Uterus (tissue), 4 donors: ENCODE results near the gene MYO1F. TPM values are rescaled to one million over a fixed set of nuclear protein-coding genes. Genes with fewer than 3 reads are reported as not detected.

Experiments used
- DNase-seq, 2 donors: peaks; one replicate each; pipeline ENCODE4 v3.0.0-alpha.2; 2019 to 2020
- H3K27ac ChIP-seq, 2 donors: fragments of 200-600 bp; sonication (generic); 1 replicate in 1 of 2; 2 replicates in 1 of 2; pipeline ENCODE4 v1.5.1; 2016 to 2018
- H3K27me3 ChIP-seq, 2 donors: fragments of 200-600 bp; sonication (generic); one replicate each; pipeline ENCODE4 v1.5.1; 2018 to 2019; ENCODE audit warnings: control low read depth in 1 of 2
- H3K36me3 ChIP-seq, 2 donors: fragments of 200-600 bp; sonication (generic); one replicate each; pipeline ENCODE4 v1.5.1; 2019; ENCODE audit warnings: control low read depth in 1 of 2
- H3K4me1 ChIP-seq, 2 donors: fragments of 200-600 bp; sonication (generic); one replicate each; pipeline ENCODE4 v1.5.1; 2018 to 2019; ENCODE audit warnings: control low read depth in 1 of 2
- H3K4me3 ChIP-seq, 2 donors: fragments of 200-600 bp; sonication (generic); 1 replicate in 1 of 2; 2 replicates in 1 of 2; pipeline ENCODE4 v1.5.1; 2018 to 2019; ENCODE audit warnings: mild to moderate bottlenecking in 1 of 2
- H3K9me3 ChIP-seq, 2 donors: fragments of 200-600 bp; sonication (generic); one replicate each; pipeline ENCODE4 v1.5.1; 2019; ENCODE audit warnings: control low read depth in 1 of 2
- POLR2A ChIP-seq, 2 donors: fragments of 450-650 bp; IDR thresholded peaks; one replicate each; pipeline ENCODE4 v1.6.1; 2016; ENCODE audit warnings: antibody characterized with exemption in 2 of 2, mild to moderate bottlenecking in 1 of 2, moderate library complexity in 1 of 2
- intact Hi-C: fragments of 100-400 bp; cut with DNase I; formaldehyde crosslinking; loops from one replicate; pipeline ENCODE4 v1.15.1; 2023; ENCODE audit warnings: low total_unique reads
- total RNA-seq, 4 donors: library from RNA; depleted of rRNA in 3 of 4; stranded (reverse); fragments of >200 nt in 3 of 4; gene quantifications; one replicate each; pipeline versions ENCODE4 v1.1.0 to v1.2.4, GENCODE V29; 2014 to 2023
- TF ChIP-seq, protein P1 (sequence below), 4 experiments: fragments of 200-600 bp in 2 of 4; fragments of 450-650 bp in 2 of 4; sonication (generic) in 2 of 4; IDR thresholded peaks; one replicate each; pipeline ENCODE4 v1.5.1; 2016 to 2019; ENCODE audit warnings: antibody characterized with exemption in 4 of 4, mild to moderate bottlenecking in 2 of 4, moderate library complexity in 1 of 4
- donor health status: DM: yes; HTN: yes; CAD: no.

The MYO1F gene
- total RNA-seq, 4 donors from 2014 or later = 4.1 to 45.9 (median 7.5) TPM

DNA sequence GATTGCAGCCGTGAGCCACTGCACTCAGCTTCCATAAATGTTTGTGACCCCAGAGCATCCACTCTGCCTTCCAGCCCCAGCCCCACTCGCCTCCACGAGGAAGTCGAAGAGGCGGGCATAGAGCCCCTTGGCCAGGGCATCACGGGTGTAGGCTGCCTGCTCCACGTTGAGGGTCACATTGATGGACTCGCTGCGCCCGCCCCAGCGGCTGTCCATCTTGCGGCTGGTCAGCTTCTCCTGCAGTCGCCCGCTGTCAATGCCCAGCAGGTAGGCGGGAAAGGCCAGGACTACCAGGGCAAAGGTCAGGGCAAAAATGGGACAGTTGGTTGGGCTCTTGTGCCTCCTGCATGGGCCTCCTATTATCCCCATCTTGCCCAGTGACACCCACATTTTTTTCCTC lies 27.2 kb downstream of the MYO1F start:
- no peaks in the 10 kb centered on the region for H3K4me1 ChIP-seq
- H3K9me3 ChIP-seq = no peaks in the 10 kb centered on the region
- no peak overlapping the region for H3K4me3 ChIP-seq
- intact Hi-C loops = no loop called here
- H3K27ac ChIP-seq = no peak overlapping the region
- no peak for TF ChIP-seq POLR2A (IDR thresholded peaks at IDR 0.05)
- TF ChIP-seq, protein P1, sequence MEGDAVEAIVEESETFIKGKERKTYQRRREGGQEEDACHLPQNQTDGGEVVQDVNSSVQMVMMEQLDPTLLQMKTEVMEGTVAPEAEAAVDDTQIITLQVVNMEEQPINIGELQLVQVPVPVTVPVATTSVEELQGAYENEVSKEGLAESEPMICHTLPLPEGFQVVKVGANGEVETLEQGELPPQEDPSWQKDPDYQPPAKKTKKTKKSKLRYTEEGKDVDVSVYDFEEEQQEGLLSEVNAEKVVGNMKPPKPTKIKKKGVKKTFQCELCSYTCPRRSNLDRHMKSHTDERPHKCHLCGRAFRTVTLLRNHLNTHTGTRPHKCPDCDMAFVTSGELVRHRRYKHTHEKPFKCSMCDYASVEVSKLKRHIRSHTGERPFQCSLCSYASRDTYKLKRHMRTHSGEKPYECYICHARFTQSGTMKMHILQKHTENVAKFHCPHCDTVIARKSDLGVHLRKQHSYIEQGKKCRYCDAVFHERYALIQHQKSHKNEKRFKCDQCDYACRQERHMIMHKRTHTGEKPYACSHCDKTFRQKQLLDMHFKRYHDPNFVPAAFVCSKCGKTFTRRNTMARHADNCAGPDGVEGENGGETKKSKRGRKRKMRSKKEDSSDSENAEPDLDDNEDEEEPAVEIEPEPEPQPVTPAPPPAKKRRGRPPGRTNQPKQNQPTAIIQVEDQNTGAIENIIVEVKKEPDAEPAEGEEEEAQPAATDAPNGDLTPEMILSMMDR (IDR thresholded peaks at IDR 0.05) = no peak
- no peak for DNase-seq
- H3K27me3 ChIP-seq = no peaks in the 10 kb centered on the region
- H3K36me3 ChIP-seq = no peaks in the 10 kb centered on the region

DNA sequence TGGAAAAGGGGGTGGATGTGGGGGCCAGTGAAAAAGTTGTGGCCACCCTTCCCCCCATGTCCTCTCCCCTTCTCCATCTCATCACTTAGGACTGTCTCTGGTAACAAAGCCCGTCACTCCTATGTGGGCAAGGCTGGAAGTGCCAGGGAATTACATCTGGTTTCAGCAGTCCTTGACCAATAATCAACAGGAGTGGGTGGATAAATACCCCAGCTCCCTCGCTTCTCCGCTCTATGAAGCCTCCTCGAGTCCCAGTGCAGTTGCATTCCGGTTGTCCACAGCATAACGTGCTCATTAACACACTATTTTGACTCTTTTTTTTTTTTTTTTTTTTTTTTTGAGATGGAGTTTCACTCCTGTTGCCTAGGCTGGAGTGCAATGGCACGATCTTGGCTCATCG lies 31.5 kb downstream of the MYO1F start:
- no peak overlapping the region for H3K27ac ChIP-seq
- H3K4me1 ChIP-seq = no peaks in the 10 kb centered on the region
- intact Hi-C loops = no loop called here
- TF ChIP-seq POLR2A (IDR thresholded peaks at IDR 0.05) = no peak
- TF ChIP-seq, protein P1 (IDR thresholded peaks at IDR 0.05) = no peak
- H3K27me3 ChIP-seq = no peaks in the 10 kb centered on the region
- H3K36me3 ChIP-seq = no peaks in the 10 kb centered on the region
- no peak overlapping the region for H3K4me3 ChIP-seq
- no peak for DNase-seq
- H3K9me3 ChIP-seq = no peaks in the 10 kb centered on the region

DNA sequence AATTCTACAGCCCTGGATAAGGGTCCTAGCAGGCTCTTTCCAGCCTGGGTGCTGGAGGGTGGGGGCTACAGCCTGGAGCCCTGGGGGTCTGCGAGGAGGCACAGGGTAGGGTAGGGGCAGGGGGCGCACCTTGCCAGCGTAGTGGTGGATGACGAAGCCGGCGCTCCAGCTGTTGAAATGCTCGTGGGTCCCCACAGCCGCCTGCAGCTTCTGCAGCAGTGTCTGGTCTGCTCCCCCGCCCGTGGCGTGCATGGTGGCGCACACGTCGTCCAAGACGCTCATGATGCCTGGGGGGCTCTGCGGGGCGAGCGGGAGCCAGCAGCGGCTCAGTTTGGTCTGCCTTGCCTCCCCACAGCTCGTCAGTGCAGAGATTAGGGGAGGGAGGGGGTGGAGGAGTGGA lies 33.1 kb downstream of the MYO1F start:
- Histone ChIP-seq H3K27me3 (no peaks in the 10 kb centered on the region), H3K4me1 (no peaks in the 10 kb centered on the region), H3K9me3 (no peaks in the 10 kb centered on the region), H3K36me3 (no peaks in the 10 kb centered on the region), H3K27ac (no peak overlapping the region), H3K4me3 (no peak overlapping the region)
- DNase-seq = no peak
- no peak for TF ChIP-seq POLR2A (IDR thresholded peaks at IDR 0.05)
- TF ChIP-seq, protein P1 (IDR thresholded peaks at IDR 0.05) = no peak
- intact Hi-C loops = no loop called here

DNA sequence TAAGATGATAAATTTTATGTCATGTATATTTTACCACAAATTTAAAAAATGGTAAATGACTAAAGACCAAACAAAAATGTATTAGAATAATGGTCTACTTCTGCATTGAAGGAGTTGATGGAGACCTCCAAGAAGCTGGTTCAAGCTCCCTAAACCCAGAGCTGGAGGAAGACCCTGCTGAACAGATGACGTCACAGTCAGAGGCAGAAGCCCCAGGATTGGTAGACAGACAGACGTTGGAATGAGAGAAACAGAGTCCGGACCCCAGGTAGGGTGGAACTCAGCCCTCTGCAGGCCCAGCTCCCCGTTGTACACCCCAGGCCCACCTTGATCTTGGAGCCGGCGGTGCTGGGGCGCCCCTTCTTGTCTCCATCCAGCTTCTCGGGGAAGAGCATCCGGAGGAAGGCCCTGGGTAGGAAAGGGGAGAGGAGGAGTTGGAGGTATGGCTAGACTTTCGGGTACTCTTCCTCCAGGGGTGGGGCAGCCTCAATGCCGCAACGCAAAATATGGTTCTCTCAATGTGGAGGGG lies 37.6 kb downstream of the MYO1F start:
- no peaks in the 10 kb centered on the region for H3K9me3 ChIP-seq
- H3K27ac ChIP-seq = no peak overlapping the region
- H3K4me1 ChIP-seq = no peaks in the 10 kb centered on the region
- H3K36me3 ChIP-seq = no peaks in the 10 kb centered on the region
- intact Hi-C loops = no loop called here
- TF ChIP-seq, protein P1 (IDR thresholded peaks at IDR 0.05) = no peak
- TF ChIP-seq POLR2A (IDR thresholded peaks at IDR 0.05) = no peak
- H3K4me3 ChIP-seq = no peak overlapping the region
- no peak for DNase-seq
- H3K27me3 ChIP-seq = no peaks in the 10 kb centered on the region

DNA sequence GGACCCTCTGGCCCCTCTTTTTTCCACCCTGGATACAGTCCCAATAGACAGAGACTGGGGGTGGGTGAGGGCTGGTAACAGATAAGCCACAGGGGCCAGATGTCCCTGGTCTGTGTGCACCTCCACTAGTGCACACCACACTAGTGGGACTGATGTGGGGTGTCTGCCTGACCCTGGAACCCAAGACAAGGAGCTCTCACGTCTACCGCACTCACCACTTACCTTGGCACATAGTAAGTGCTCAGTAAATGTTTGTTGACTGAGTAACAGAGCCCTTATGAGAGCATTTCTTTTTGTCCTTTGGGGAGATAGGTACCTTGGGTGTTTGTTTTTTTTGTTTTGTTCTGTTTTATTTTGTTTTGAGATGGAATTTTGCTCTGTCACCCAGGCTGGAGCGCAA lies 40.1 kb downstream of the MYO1F start:
- no peak for DNase-seq
- no peak overlapping the region for H3K27ac ChIP-seq
- TF ChIP-seq, protein P1 (IDR thresholded peaks at IDR 0.05) = no peak
- TF ChIP-seq POLR2A (IDR thresholded peaks at IDR 0.05) = no peak
- H3K36me3 ChIP-seq = no peaks in the 10 kb centered on the region
- H3K27me3 ChIP-seq = no peaks in the 10 kb centered on the region
- no peaks in the 10 kb centered on the region for H3K4me1 ChIP-seq
- intact Hi-C loops = no loop called here
- H3K9me3 ChIP-seq = no peaks in the 10 kb centered on the region
- H3K4me3 ChIP-seq = no peak overlapping the region
